Keratinocyte (primary cell): Measurements from ENCODE around the gene TMEM18. TPM values are rescaled to one million over a fixed set of nuclear protein-coding genes. Genes with fewer than 3 reads are reported as not detected.

Experiments
- DNase-seq: peaks from one replicate; pipeline ENCODE4 v3.0.0-alpha.2; 2011; ENCODE audit warnings: low read depth, missing footprints, low spot score
- FAIRE-seq: peaks from 2 replicates; lab custom pipeline; 2011; peaks lifted over from hg19 to GRCh38; lab: Jason Lieb, UNC
- H2AFZ ChIP-seq: 2 replicates; pipeline ENCODE4 v1.6.0; 2012; ENCODE audit warnings: low read length, control low read depth, inconsistent platforms; ENCODE audit not compliant: control insufficient read depth
- H3K27ac ChIP-seq: 2 replicates; pipeline ENCODE4 v1.5.1; 2011; ENCODE audit warnings: low read length; ENCODE audit not compliant: control insufficient read depth, insufficient read depth
- H3K27me3 ChIP-seq: 3 replicates; pipeline ENCODE4 v1.6.0; 2011; ENCODE audit warnings: low read length; ENCODE audit not compliant: control insufficient read depth, insufficient read depth; ENCODE audit errors: extremely low read depth
- H3K36me3 ChIP-seq, 2 experiments: 2 replicates in 1 of 2; 3 replicates in 1 of 2; pipeline ENCODE4 v1.5.1; 2011; ENCODE audit warnings: low read length in 2 of 2, mild to moderate bottlenecking in 1 of 2; ENCODE audit not compliant: control insufficient read depth in 2 of 2, insufficient read depth in 2 of 2; ENCODE audit errors: extremely low read depth in 1 of 2
- H3K4me1 ChIP-seq: 3 replicates; pipeline ENCODE4 v1.5.1; 2011; ENCODE audit warnings: low read length; ENCODE audit not compliant: control insufficient read depth, insufficient read depth; ENCODE audit errors: extremely low read depth
- H3K4me2 ChIP-seq: 3 replicates; pipeline ENCODE4 v1.6.0; 2011; ENCODE audit warnings: low read depth, low read length; ENCODE audit not compliant: control insufficient read depth, insufficient read depth; ENCODE audit errors: extremely low read depth
- H3K4me3 ChIP-seq, 3 experiments: fragments of 200-600 bp in 1 of 3; sonication (generic) in 1 of 3; 2 replicates in 2 of 3; 3 replicates in 1 of 3; pipeline ENCODE4 v1.5.1; 2011 to 2016; ENCODE audit warnings: low read length in 3 of 3, mild to moderate bottlenecking in 3 of 3, control low read depth in 2 of 3, inconsistent platforms in 1 of 3, low read depth in 1 of 3, mixed read lengths in 1 of 3, mixed run types in 1 of 3, moderate library complexity in 1 of 3; ENCODE audit not compliant: control insufficient read depth in 2 of 3, insufficient read depth in 2 of 3; ENCODE audit errors: extremely low read depth in 1 of 3
- H3K79me2 ChIP-seq: 2 replicates; pipeline ENCODE4 v1.6.0; 2012; ENCODE audit warnings: low read length; ENCODE audit not compliant: control insufficient read depth, insufficient read depth
- H3K9ac ChIP-seq: 3 replicates; pipeline ENCODE4 v1.6.0; 2011; ENCODE audit warnings: low read length; ENCODE audit not compliant: control insufficient read depth, insufficient read depth; ENCODE audit errors: extremely low read depth
- H3K9me1 ChIP-seq: 3 replicates; pipeline ENCODE4 v1.6.0; 2011; ENCODE audit warnings: low read length; ENCODE audit not compliant: control insufficient read depth, insufficient read depth; ENCODE audit errors: extremely low read depth
- H3K9me3 ChIP-seq: 2 replicates; pipeline ENCODE4 v1.5.1; 2012; ENCODE audit warnings: low read depth, low read length; ENCODE audit not compliant: control insufficient read depth
- H4K20me1 ChIP-seq: 3 replicates; pipeline ENCODE4 v1.6.0; 2011; ENCODE audit warnings: low read length; ENCODE audit not compliant: control insufficient read depth, insufficient read depth; ENCODE audit errors: extremely low read depth
- CTCF ChIP-seq, 3 experiments: IDR thresholded peaks in 1 of 3; conservative IDR thresholded peaks in 1 of 3; optimal IDR thresholded peaks in 1 of 3; 2 replicates in 2 of 3; 3 replicates in 1 of 3; pipeline versions ENCODE3 to v1.5.1; 2011; ENCODE audit warnings: low read length in 3 of 3, mild to moderate bottlenecking in 3 of 3, moderate library complexity in 2 of 3, control low read depth in 1 of 3, inconsistent platforms in 1 of 3; ENCODE audit not compliant: insufficient read depth in 2 of 3; ENCODE audit errors: extremely low read depth in 1 of 3
- EZH2 ChIP-seq: IDR thresholded peaks from one replicate; pipeline ENCODE4 v1.6.1; 2012; ENCODE audit warnings: inconsistent platforms, mild to moderate bottlenecking, low read length, moderate library complexity
- dilution Hi-C: fragments of 300-500 bp; cut with MboI; formaldehyde crosslinking; loops from one replicate; pipeline ENCODE4 v1.7.0; 2020; ENCODE audit warnings: low sequenced_read_pairs; ENCODE audit not compliant: extremely low pct_ligation_motif_present
- polyA plus RNA-seq, 5 experiments: library from polyadenylated mRNA; depleted of rRNA in 3 of 5; stranded (reverse) in 3 of 5; stranded (forward) in 1 of 5; unstranded in 1 of 5; fragments of >200 nt; gene quantifications; 1 replicate in 1 of 5; 2 replicates in 3 of 5; 3 replicates in 1 of 5; pipeline versions ENCODE4 v1.2.1 to v1.2.3, GENCODE V29; 2011 to 2012; ENCODE audit warnings: missing spikeins in 2 of 5, low read depth in 1 of 5, low replicate concordance in 1 of 5

TMEM18 gene
- polyA plus RNA-seq, 1 donor (not counting 4 experiments of a cell fraction or from before 2014, with no cell fraction given), result 27.7 TPM

DNA sequence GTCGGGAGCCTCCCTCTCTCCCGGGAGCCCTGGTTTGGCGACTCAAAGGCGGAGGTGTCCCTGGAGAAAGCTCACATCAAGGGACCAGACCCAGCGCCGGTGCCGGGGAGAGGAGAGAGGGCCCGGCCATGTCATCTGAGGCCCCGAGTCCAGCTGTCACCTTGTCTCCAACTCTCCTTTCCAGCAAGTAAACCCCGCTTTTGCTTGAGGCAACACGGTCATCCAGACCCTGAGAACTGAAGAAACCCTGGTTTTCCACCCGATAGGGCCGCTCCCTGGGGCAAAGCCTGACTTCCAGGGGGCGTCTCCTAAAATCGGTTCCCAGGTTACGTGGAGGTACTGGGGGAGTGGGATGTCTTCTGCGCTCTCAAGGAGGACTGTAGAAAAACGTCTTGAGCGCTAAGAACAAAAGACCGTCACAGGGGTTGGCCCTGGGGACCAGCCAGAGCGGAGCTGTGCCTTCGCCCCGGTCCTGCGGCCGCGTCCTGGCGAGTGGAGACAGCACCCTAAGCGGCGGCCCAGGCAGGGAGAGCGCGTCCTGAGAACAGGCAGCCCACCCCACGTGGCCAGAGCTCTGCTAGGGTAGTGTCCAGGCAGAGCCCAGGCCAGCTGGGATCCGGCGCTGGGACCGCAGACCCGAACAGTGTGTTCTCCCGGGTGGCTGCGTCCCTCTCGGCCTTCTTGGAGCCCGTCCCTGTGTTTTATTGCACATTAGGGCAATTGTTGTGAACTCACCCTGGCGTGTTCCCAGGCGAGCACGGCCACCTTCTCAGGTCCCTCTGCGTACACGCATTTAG, 55.7 kb downstream of the TMEM18 start:
- H3K4me3 ChIP-seq, result no peak overlapping the region
- FAIRE-seq, result no peak

GRCh38 chr2:620471-621302, 56.5 kb downstream of the TMEM18 start:
- no peak overlapping the region for H2AFZ ChIP-seq
- H3K27ac ChIP-seq, result no peak overlapping the region
- DNase-seq, result no peak
- dilution Hi-C loops, result no loop called here
- no peaks in the 10 kb centered on the region for H3K4me1 ChIP-seq
- peaks cover 2% of the 10 kb centered on the region for H3K9me3 ChIP-seq
- H3K4me2 ChIP-seq, result no peak overlapping the region
- H3K36me3 ChIP-seq, result no peaks in the 10 kb centered on the region
- no peak overlapping the region for H3K4me3 ChIP-seq
- H3K79me2 ChIP-seq, result no peaks in the 10 kb centered on the region
- no peaks in the 10 kb centered on the region for H4K20me1 ChIP-seq
- FAIRE-seq, result no peak
- H3K9me1 ChIP-seq, result no peaks in the 10 kb centered on the region
- no peaks in the 10 kb centered on the region for H3K27me3 ChIP-seq
- TF ChIP-seq EZH2 (no peak), CTCF (optimal IDR thresholded peaks at IDR 0.05 in 1 of 3, IDR thresholded peaks at IDR 0.05 in 1 of 3, conservative IDR thresholded peaks at IDR 0.05 in 1 of 3; ENCODE audit: extremely low read depth in 1 of 3, insufficient read depth in 2 of 3, low read length in 3 of 3) (no peak)
- H3K9ac ChIP-seq, result no peak overlapping the region

More for the DNA sequence above, 55.7 kb downstream of the TMEM18 start:
- no peaks in the 10 kb centered on the region for H3K27me3 ChIP-seq
- dilution Hi-C loops, result no loop called here
- H3K9me1 ChIP-seq, result no peaks in the 10 kb centered on the region
- no peak overlapping the region for H3K27ac ChIP-seq
- no peaks in the 10 kb centered on the region for H3K4me1 ChIP-seq
- H3K79me2 ChIP-seq, result no peaks in the 10 kb centered on the region
- H3K9ac ChIP-seq, result no peak overlapping the region
- no peak overlapping the region for H2AFZ ChIP-seq
- H4K20me1 ChIP-seq, result no peaks in the 10 kb centered on the region
- H3K4me2 ChIP-seq, result no peak overlapping the region
- no peak for TF ChIP-seq CTCF (optimal IDR thresholded peaks at IDR 0.05 in 1 of 3, IDR thresholded peaks at IDR 0.05 in 1 of 3, conservative IDR thresholded peaks at IDR 0.05 in 1 of 3; ENCODE audit: extremely low read depth in 1 of 3, insufficient read depth in 2 of 3, low read length in 3 of 3)
- no peak for TF ChIP-seq EZH2
- DNase-seq, result no peak
- H3K36me3 ChIP-seq, result no peaks in the 10 kb centered on the region
- H3K9me3 ChIP-seq, result peaks cover 2% of the 10 kb centered on the region
